Stimulated activated CD8-positive, alpha-beta memory T cell treated with anti-CD3 and anti-CD28 coated beads, Interleukin-7, amount 100 ng/mL, for 24 hours (primary cell): ENCODE results near the gene NAP1L4.
"Not testable (repeated sequence)": the region's sequence is repeated elsewhere in the genome, so short reads cannot be mapped to it uniquely, and the experiment has no call there.

Experiments used
- DNase-seq: peaks from one replicate; pipeline ENCODE4 v3.0.0-alpha.2; 2020; ENCODE audit warnings: low read depth

Gene NAP1L4

GRCh38 chr11:2921742-2922493 lies 70.2 kb downstream of the NAP1L4 start:
- DNase-seq = no peak

GRCh38 chr11:2921261-2921660 lies 70.9 kb downstream of the NAP1L4 start:
- DNase-seq = no peak

GRCh38 chr11:2920343-2920742 lies 71.8 kb downstream of the NAP1L4 start:
- DNase-seq = no peak

GRCh38 chr11:2919837-2920236 lies 72.3 kb downstream of the NAP1L4 start:
- no peak for DNase-seq

GRCh38 chr11:2919188-2919587 lies 72.9 kb downstream of the NAP1L4 start:
- no peak for DNase-seq

GRCh38 chr11:2917842-2918490 lies 74.2 kb downstream of the NAP1L4 start:
- no peak for DNase-seq

- no peak for DNase-seq
Measured at GRCh38 chr11:2916892-2917645, 75.1 kb downstream of the NAP1L4 start.

- DNase-seq = no peak
Measured at GRCh38 chr11:2916114-2916891, 75.8 kb downstream of the NAP1L4 start.

GRCh38 chr11:2915473-2915872 lies 76.7 kb downstream of the NAP1L4 start:
- no peak for DNase-seq

- DNase-seq = no peak
Measured at GRCh38 chr11:2914455-2915195, 77.5 kb downstream of the NAP1L4 start.

- no peak for DNase-seq
Measured at GRCh38 chr11:2913776-2914175, 78.4 kb downstream of the NAP1L4 start.

- no peak for DNase-seq
Measured at GRCh38 chr11:2913019-2913431, 79.1 kb downstream of the NAP1L4 start.

- DNase-seq = no peak
Measured at GRCh38 chr11:2912498-2912897, 79.6 kb downstream of the NAP1L4 start.

GRCh38 chr11:2911785-2912391 lies 80.2 kb downstream of the NAP1L4 start:
- DNase-seq = no peak

GRCh38 chr11:2911088-2911784 lies 80.9 kb downstream of the NAP1L4 start:
- DNase-seq = no peak

- DNase-seq = no peak
Measured at GRCh38 chr11:2910401-2910955, 81.7 kb downstream of the NAP1L4 start.

GRCh38 chr11:2909133-2909902 lies 82.8 kb downstream of the NAP1L4 start:
- no peak for DNase-seq

GRCh38 chr11:2908130-2908529 lies 84.0 kb downstream of the NAP1L4 start:
- no peak for DNase-seq

- DNase-seq = not testable (repeated sequence)
Measured at GRCh38 chr11:2905299-2905698, 86.8 kb downstream of the NAP1L4 start.
